HEK293 (cell line): ENCODE measurements around the gene DEDD2.
A peak's percentile ranks its signal among the peaks of the same experiment; 100 is the strongest.

Experiments used
- CTCF ChIA-PET: fragments of 350-600 bp; formaldehyde crosslinking; extraction: SDS; loops from one replicate; lab custom pipeline; 2021; ENCODE audit warnings: antibody characterized with exemption; lab: Yijun Ruan, JAX
- POLR2A ChIA-PET: fragments of 300-600 bp; formaldehyde crosslinking; extraction: SDS; loops from one replicate; lab custom pipeline; 2020; ENCODE audit warnings: antibody characterized with exemption, inconsistent platforms; lab: Yijun Ruan, JAX
- H3K27ac ChIP-seq: fragments of 200-500 bp; sonication (Bioruptor generic); 2 replicates; pipeline ENCODE4 v1.5.1; 2014; ENCODE audit warnings: low read depth, low read length, control low read depth, inconsistent platforms; ENCODE audit errors: extremely low read depth
- H3K36me3 ChIP-seq, 2 experiments: fragments of 200-500 bp in 1 of 2; sonication (Bioruptor generic) in 1 of 2; 1 replicate in 1 of 2; 2 replicates in 1 of 2; pipeline ENCODE4 v1.5.1; 2014 to 2017; ENCODE audit warnings: inconsistent platforms in 2 of 2, low read length in 2 of 2; ENCODE audit not compliant: control insufficient read depth in 2 of 2, insufficient read depth in 1 of 2
- H3K4me1 ChIP-seq: fragments of 200-500 bp; sonication (Bioruptor generic); 2 replicates; pipeline ENCODE4 v1.5.1; 2014; ENCODE audit warnings: mild to moderate bottlenecking, low read length, inconsistent platforms; ENCODE audit not compliant: control insufficient read depth, insufficient read depth
- H3K4me3 ChIP-seq: 2 replicates; pipeline ENCODE4 v1.5.1; 2011; ENCODE audit warnings: low read depth, mild to moderate bottlenecking, control low read depth, low read length, moderate library complexity
- H3K9me3 ChIP-seq: fragments of 200-500 bp; sonication (Bioruptor generic); 2 replicates; pipeline ENCODE4 v1.5.1; 2014; ENCODE audit warnings: low read depth, low read length, inconsistent platforms; ENCODE audit not compliant: control insufficient read depth, insufficient read depth
- GLI2 ChIP-seq: fragments of 450-650 bp; formaldehyde crosslinking; IDR thresholded peaks from 2 replicates; pipeline ENCODE4; 2017; ENCODE audit warnings: missing biosample characterization, missing genetic modification characterization, low read depth, borderline replicate concordance
- GLIS1 ChIP-seq: fragments of 450-650 bp; formaldehyde crosslinking; IDR thresholded peaks from 2 replicates; pipeline ENCODE4 v1.5.1; 2016; ENCODE audit warnings: missing biosample characterization, missing genetic modification characterization
- KLF1 ChIP-seq: fragments of 450-650 bp; formaldehyde crosslinking; IDR thresholded peaks from 2 replicates; pipeline ENCODE4 v1.5.1; 2016; ENCODE audit warnings: missing biosample characterization, missing genetic modification characterization
- PATZ1 ChIP-seq: fragments of 450-650 bp; formaldehyde crosslinking; IDR thresholded peaks from 2 replicates; pipeline ENCODE4 v1.5.1; 2016; ENCODE audit warnings: missing biosample characterization, missing genetic modification characterization
- PRDM10 ChIP-seq: fragments of 450-650 bp; formaldehyde crosslinking; IDR thresholded peaks from 2 replicates; pipeline ENCODE4 v1.5.1; 2016; ENCODE audit warnings: missing biosample characterization, missing genetic modification characterization
- RBAK ChIP-seq: fragments of 450-650 bp; formaldehyde crosslinking; IDR thresholded peaks from 2 replicates; pipeline ENCODE4 v1.5.1; 2016; ENCODE audit warnings: missing biosample characterization, missing genetic modification characterization
- SP7 ChIP-seq: fragments of 450-650 bp; formaldehyde crosslinking; IDR thresholded peaks from 2 replicates; pipeline ENCODE4 v1.5.1; 2016; ENCODE audit warnings: missing biosample characterization, missing genetic modification characterization
- ZFP37 ChIP-seq: fragments of 450-650 bp; formaldehyde crosslinking; IDR thresholded peaks from 2 replicates; pipeline ENCODE4 v1.5.1; 2016; ENCODE audit warnings: missing biosample characterization, missing genetic modification characterization
- ZFP69B ChIP-seq: fragments of 450-650 bp; formaldehyde crosslinking; IDR thresholded peaks from 2 replicates; pipeline ENCODE4 v1.5.1; 2016; ENCODE audit warnings: missing biosample characterization, missing genetic modification characterization
- ZIC2 ChIP-seq: fragments of 450-650 bp; formaldehyde crosslinking; IDR thresholded peaks from 2 replicates; pipeline ENCODE4 v1.5.1; 2016; ENCODE audit warnings: missing biosample characterization, missing genetic modification characterization
- ZNF112 ChIP-seq: fragments of 450-650 bp; formaldehyde crosslinking; IDR thresholded peaks from 2 replicates; pipeline ENCODE4 v1.5.0; 2017; ENCODE audit warnings: missing biosample characterization, missing genetic modification characterization
- ZNF2 ChIP-seq: fragments of 450-650 bp; formaldehyde crosslinking; IDR thresholded peaks from 2 replicates; pipeline ENCODE4 v1.5.1; 2016; ENCODE audit warnings: missing biosample characterization, missing genetic modification characterization
- ZNF629 ChIP-seq: fragments of 450-650 bp; formaldehyde crosslinking; IDR thresholded peaks from 2 replicates; pipeline ENCODE4 v1.5.1; 2017; ENCODE audit warnings: missing biosample characterization, missing genetic modification characterization
- ZNF692 ChIP-seq: fragments of 450-650 bp; formaldehyde crosslinking; IDR thresholded peaks from 2 replicates; pipeline ENCODE4 v1.5.1; 2016; ENCODE audit warnings: missing biosample characterization, missing genetic modification characterization
- TF ChIP-seq, protein P1 (sequence below): fragments of 450-650 bp; formaldehyde crosslinking; IDR thresholded peaks from 2 replicates; pipeline ENCODE4 v1.5.1; 2016; ENCODE audit warnings: missing biosample characterization, missing genetic modification characterization

Gene DEDD2

DNA sequence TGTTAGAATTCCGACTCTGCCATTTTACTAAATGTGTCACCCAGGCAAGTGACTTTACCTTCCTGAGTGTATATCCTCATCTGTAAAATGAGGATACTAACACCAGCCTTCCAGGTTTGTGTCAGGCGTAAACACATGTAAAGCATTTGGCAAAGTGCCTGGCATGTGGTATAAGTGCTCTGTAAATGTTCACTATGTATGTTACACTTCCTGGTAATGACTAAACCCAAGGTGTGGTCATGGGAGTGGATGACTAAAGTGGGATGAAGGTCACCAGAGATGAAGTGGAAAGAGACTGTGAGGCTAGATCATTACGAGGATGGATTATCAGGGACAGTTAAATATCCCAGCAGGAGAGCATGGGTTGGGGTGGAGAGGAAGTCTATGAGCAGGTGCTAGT lies 25.6 kb downstream of the DEDD2 start (continued):
- TF ChIP-seq ZFP37 (tag by site-specific recombination) = peak; percentile 91
- TF ChIP-seq KLF1 (tag by site-specific recombination) = peak; percentile 89
- TF ChIP-seq RBAK (tag by site-specific recombination) = no peak
- TF ChIP-seq, protein P1, sequence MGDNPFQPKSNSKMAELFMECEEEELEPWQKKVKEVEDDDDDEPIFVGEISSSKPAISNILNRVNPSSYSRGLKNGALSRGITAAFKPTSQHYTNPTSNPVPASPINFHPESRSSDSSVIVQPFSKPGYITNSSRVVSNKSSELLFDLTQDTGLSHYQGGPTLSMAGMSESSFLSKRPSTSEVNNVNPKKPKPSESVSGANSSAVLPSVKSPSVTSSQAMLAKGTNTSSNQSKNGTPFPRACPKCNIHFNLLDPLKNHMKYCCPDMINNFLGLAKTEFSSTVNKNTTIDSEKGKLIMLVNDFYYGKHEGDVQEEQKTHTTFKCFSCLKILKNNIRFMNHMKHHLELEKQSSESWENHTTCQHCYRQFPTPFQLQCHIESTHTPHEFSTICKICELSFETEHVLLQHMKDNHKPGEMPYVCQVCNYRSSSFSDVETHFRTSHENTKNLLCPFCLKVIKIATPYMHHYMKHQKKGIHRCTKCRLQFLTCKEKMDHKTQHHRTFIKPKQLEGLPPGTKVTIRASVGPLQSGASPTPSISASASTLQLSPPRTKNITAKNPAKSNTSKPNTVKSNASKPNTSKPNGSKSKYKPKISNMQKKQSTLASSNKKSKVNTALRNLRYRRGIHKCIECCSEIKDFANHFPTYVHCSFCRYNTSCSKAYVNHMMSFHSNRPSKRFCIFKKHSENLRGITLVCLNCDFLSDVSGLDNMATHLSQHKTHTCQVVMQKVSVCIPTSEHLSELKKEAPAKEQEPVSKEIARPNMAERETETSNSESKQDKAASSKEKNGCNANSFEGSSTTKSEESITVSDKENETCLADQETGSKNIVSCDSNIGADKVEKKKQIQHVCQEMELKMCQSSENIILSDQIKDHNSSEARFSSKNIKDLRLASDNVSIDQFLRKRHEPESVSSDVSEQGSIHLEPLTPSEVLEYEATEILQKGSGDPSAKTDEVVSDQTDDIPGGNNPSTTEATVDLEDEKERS = 0 out of 2 replicates have a peak, but pooled peaks have one; percentile 9
- TF ChIP-seq PATZ1 = 0 out of 2 replicates have a peak, but pooled peaks have one; percentile 38
- TF ChIP-seq ZNF692 (tag by site-specific recombination) = 0 out of 2 replicates have a peak, but pooled peaks have one; percentile 54
- 0 out of 2 replicates have a peak, but pooled peaks have one; percentile 61 for TF ChIP-seq ZFP69B (tag by site-specific recombination)
- peak; percentile 57 for TF ChIP-seq GLIS1 (tag by site-specific recombination)
- TF ChIP-seq SP7 (tag by site-specific recombination) = peak; percentile 63
- peak; percentile 43; the same call in 1 of the 2 replicates for TF ChIP-seq PRDM10 (tag by site-specific recombination)
- peak; percentile 81 for TF ChIP-seq ZNF629
- 0 out of 2 replicates have a peak, but pooled peaks have one; percentile 25 for TF ChIP-seq ZNF2 (tag by site-specific recombination)

GRCh38 chr19:42191330-42191729 lies 26.1 kb downstream of the DEDD2 start:
- peaks cover 5% of the 10 kb centered on the region; the same call in 1 of the 2 replicates for H3K4me1 ChIP-seq
- TF ChIP-seq GLI2 (tag by site-specific recombination) (no peak), ZNF112 (tag by site-specific recombination) (no peak), SP7 (tag by site-specific recombination) (no peak), ZIC2 (tag by site-specific recombination) (peak; percentile 75)
- CTCF ChIA-PET = interaction anchor here (0.6 to 1.3 kb wide), 6 partner anchors 8 to 82 kb away, joined by 3 to 6 read pairs (median 4); no protein-coding TSS in a partner anchor
- H3K27ac ChIP-seq = no peak overlapping the region
- H3K36me3 ChIP-seq = peaks cover 0 to 3% of the 10 kb centered on the region in 2 experiments; a peak in 2 of 3 replicates
- H3K4me3 ChIP-seq = no peak overlapping the region
- peaks cover 4% of the 10 kb centered on the region for H3K9me3 ChIP-seq
- POLR2A ChIA-PET = no interaction called here
